ENCODE data around the gene CHST13. TPM values are rescaled to one million over a fixed set of nuclear protein-coding genes. Genes with fewer than 3 reads are reported as not detected.

CHST13 gene
- total and polyA plus RNA-seq, 5 experiments from 2014 or later: 0.14 TPM; not detected in 4

DNA sequence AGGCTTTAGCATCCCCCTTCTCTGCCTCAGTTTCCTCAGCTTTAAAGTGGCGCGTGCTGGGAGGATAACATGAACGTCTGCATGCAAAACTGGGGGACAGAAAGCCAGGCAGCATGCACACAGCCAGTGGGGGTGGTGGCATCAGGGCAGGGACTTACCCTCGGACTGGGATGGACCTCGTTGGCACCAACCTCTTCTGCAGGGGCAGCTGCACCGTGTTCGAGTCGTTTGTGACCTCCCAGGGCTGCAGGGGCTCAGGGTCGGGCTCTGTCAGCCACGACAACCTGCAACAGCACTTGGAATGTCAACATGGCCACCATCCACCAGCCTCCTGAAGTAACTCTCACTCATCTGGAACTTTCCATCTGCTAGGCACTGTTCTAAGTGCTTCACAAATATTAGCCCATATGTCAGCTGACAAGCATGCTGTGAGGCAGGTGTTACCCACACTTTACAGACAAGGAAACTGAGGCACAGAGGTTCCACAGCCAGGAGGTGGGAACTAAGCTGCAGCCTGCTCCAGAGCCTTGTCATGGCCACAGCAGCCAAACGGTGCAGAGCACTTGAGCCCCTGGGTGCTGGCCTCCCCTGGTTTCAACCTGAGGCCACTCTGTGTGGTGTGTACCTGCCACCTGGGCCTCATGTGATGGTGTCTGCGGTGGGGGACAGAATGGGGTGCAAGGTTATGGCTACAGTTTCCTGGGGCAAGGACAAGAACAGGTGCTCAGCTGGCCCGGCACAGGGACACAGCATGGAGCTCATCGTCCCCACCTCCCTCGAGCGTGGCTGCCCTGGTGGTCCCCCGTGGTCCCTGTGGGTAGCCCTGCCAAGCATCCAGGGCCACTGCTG is 28.1 kb downstream of the CHST13 start:
- Mint-ChIP-seq H3K27me3 (peaks cover 0 to 11% (median 7%) of the 10 kb centered on the region in 5 donors), H3K27ac (no peak overlapping the region), H3K4me3 (no peak overlapping the region), H3K36me3 (no peaks in the 10 kb centered on the region), H3K4me1 (peaks cover 0 to 1% (median 0%) of the 10 kb centered on the region in 4 donors), H3K9me3 (no peaks in the 10 kb centered on the region)
- peak in 1 of 10 donors; percentile 59 for DNase-seq
- POLR2A ChIA-PET: no interaction called here
- ATAC-seq: no peak

DNA sequence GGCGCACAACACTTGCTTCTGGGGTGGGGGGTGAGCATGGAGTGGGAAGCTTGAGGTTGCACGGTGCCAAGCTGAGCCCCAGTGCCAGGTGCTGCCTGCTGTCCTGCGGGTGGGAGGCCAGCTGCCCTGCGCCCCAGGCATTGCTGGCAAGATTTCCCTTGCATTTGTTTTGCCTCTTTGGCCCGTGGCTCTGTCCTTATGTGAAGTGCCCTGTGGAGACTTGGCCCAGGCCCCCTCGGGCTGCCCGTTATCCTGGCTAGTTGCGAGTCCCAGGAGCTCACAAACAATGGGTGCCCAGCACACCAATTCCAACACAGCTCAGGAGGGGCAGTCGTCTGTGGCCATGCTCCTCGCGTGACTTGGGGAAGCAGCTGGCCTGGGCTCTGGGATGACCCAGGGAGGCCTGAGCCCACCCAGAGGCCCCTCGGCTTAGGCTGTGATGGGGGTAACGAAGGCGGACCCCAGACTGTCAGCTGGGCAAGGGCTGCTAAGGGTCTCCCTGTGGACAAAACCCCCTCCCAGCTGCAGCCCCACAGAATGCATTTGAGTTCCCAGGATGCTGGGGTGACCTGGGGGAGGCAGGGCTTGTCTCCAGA is 28.8 kb downstream of the CHST13 start:
- ATAC-seq (no peak), DNase-seq (peak in 2 of 10 donors; percentile 13 to 50)
- POLR2A ChIA-PET: no interaction called here
- Mint-ChIP-seq H3K36me3 (no peaks in the 10 kb centered on the region), H3K9me3 (no peaks in the 10 kb centered on the region), H3K27ac (no peak overlapping the region), H3K27me3 (peaks cover 0 to 10% (median 7%) of the 10 kb centered on the region in 5 donors), H3K4me3 (no peak overlapping the region), H3K4me1 (no peaks in the 10 kb centered on the region)

DNA sequence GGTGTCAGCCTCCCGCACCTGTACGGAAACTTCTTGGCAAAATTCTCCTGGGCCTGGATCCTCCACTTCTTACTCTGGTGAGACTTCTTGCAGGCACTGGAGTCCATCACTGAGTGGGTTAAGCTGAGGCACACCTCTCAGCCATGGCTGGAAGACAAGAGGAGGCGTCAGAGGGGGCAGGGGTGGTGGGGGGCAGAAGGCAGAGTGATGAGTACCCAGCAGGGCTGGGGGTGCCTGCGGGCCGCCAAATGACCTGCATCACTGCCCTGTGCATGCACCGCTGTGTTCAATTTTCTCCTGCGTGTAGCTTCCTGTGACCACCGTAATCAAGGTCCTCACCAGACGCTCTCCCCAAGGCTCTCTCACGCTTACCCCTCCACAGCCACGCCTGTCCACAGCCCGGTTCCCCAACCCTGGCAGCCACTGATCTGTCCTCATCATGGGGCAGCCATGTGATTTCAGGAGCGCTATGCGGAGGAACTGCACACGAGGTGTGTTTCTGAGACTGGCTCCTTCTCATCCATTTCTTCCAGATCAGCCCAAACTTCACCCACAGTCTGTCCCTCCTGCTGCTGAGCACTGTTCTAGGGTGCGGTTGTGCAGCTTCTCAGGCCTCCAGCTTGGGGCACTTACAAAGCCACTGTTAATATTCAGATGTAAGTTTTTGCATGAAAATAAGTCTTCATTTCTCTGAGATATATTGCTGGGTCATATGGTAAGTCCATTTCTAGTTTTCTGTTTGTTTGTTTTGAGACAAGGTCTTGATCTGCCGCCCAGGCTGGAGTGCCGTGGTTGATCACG is 29.5 kb downstream of the CHST13 start:
- Mint-ChIP-seq H3K4me1 (no peaks in the 10 kb centered on the region), H3K36me3 (no peaks in the 10 kb centered on the region), H3K27ac (no peak overlapping the region), H3K9me3 (no peaks in the 10 kb centered on the region), H3K27me3 (peaks cover 0 to 10% (median 7%) of the 10 kb centered on the region in 5 donors), H3K4me3 (no peak overlapping the region)
- DNase-seq (peak in 2 of 10 donors; percentile 10 to 21), ATAC-seq (no peak)
- POLR2A ChIA-PET: no interaction called here

DNA sequence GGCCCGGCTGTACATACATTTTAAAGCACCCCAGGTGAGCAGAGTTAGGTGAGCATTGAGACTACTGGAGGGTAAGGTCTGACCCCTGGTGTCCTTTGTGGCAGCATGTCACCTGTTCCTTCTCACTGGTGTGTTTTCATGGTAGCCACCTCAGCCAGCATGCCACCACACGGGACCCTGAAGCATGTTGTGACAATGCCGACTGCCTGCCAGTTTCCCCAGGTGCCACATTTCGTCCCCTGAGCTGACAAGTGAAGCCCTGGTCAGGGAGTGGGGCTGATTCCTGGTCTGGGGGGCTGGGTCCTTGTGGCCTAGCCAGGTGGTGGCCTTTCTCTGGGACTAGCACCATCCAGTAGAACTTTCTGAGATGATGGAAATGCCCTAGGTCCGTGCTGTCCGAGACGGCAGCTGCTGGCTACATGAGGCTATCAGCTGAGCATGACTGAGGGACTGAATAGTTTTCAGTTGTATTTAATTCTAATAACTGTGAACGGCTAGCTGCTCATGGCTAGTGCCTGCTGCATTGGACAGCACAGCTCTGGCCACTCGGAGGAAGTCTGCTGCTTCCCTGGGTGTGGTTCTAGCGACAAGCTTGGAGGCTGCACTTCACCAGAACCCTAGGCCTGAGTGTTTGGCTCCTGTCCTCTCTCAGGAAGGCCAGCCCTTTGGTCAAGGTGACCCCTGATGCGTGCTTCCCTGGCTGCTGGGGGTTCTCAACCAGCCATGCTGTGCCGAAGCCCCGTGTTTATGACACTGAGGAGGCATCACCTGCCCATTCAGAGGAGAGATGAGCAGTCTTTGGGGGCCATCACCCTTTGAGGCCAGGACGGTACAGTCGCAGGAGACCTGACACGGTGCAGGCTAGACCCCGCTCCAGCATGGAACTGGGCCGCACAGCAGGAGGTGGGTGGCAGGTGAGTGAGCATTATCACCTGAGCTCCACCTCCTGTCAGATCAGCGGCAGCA is 30.9 kb downstream of the CHST13 start:
- DNase-seq (peak in 2 of 10 donors; percentile 12 to 42), ATAC-seq (no peak)
- Mint-ChIP-seq H3K4me3 (no peak overlapping the region), H3K9me3 (no peaks in the 10 kb centered on the region), H3K4me1 (no peaks in the 10 kb centered on the region), H3K27ac (no peak overlapping the region), H3K27me3 (peaks cover 0 to 10% (median 7%) of the 10 kb centered on the region in 5 donors), H3K36me3 (no peaks in the 10 kb centered on the region)
- POLR2A ChIA-PET: no interaction called here

DNA sequence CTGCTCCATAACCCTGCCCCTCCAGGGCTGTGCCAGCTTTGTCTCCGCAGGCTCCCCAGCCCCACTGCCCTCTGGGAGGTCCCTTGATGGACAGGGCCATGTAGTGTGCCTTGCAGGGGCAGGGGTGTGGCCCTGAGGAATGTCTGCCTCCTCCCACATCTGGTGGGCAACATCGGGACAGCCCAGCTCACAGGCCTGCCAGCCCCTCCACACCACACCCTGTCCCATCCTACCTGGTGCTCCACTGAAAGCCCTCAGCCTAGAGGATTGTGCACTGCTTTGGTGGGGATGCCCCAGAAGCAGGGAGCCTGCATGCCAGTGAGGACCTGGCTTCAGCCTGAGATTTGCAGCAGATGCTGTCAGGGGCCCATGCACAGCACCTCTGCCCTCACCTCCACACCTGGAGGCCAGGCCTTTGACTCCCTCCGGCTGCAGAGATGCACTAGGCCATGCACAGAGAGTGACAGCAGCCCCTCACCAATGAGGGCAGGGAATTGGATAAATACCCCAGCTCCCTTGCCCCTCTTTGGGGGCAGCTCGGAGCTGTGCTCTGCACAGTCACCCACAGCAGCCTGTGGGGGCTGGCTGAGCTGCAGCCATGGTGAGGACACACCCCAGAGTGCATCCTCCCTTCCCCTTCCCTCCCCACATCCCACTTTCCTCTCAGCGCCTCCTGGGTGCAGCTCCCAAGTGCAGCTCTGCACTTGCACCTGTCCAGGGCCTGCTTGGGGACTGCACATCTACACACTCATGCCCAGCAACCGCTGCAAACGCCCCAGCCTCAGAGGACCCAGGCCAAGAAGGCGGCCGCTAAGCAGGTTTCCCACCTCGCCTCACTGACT is 32.1 kb downstream of the CHST13 start:
- Mint-ChIP-seq H3K4me1 (no peaks in the 10 kb centered on the region), H3K36me3 (no peaks in the 10 kb centered on the region), H3K4me3 (no peak overlapping the region), H3K27ac (no peak overlapping the region), H3K9me3 (no peaks in the 10 kb centered on the region), H3K27me3 (peaks cover 0 to 6% (median 3%) of the 10 kb centered on the region in 5 donors)
- POLR2A ChIA-PET: no interaction called here
- DNase-seq (peak in 1 of 10 donors; percentile 61), ATAC-seq (no peak)

DNA sequence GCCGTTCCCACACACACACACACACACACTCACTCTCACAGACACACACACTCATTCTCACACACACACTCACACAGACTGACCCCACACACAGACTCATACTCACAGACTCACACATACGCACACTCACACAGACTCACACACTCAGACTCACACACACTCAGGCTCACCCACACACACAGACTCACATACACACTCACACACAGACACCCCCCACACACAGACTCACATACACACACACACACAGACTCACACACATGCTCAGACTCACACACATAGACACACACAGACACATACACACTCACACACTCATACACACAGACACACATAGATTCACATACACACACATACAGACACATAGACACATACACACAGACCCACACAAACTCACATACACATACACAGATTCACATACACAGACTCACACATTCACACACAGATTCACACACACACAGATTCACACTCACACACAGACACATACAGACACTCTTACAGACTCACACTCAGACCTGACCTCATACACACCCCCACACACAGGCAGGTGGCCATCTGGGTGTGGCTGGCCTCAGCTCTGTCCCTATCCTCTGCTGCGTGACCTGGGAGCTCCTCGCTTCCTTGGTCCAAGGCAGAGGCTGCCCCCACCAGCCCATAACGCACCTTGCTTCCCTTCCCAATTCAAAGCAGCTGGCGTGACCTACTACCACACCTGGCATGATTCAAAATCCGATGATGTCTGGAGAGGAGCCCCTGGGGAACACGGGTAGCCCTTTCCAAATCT is 32.9 kb downstream of the CHST13 start:
- POLR2A ChIA-PET: no interaction called here
- no peak overlapping the region for H3K4me3 Mint-ChIP-seq
- H3K27me3 Mint-ChIP-seq: peaks cover 0 to 8% (median 2%) of the 10 kb centered on the region in 5 donors
- H3K4me1 Mint-ChIP-seq: no peaks in the 10 kb centered on the region
- peak in 1 of 10 donors; percentile 7 for DNase-seq
- no peak overlapping the region for H3K27ac Mint-ChIP-seq
- H3K36me3 Mint-ChIP-seq: peaks cover 0 to 4% (median 0%) of the 10 kb centered on the region in 3 donors
- no peak for ATAC-seq
- H3K9me3 Mint-ChIP-seq: peaks cover 1 to 7% (median 4%) of the 10 kb centered on the region in 9 donors

DNA sequence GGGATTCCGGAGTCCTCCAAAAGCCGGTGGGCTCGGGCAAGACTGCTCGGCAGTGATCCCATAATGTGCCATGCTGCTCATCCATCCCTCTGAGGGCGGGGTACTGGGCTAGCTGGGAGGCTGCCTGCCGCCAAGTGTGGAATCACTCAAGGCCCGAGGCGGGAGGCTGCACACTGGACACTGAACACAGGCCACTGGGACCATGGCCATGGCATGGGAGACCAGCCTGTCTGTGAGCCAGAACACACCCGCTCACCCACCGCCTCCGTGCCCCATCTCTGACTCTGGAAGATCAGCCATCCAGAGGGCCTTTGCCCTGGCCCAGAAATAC is 33.4 kb downstream of the CHST13 start:
- POLR2A ChIA-PET: no interaction called here
- Mint-ChIP-seq H3K27ac (no peak overlapping the region), H3K9me3 (peaks cover 3 to 13% (median 7%) of the 10 kb centered on the region in 9 donors), H3K36me3 (peaks cover 0 to 10% (median 0%) of the 10 kb centered on the region in 3 donors), H3K27me3 (peaks cover 0 to 12% (median 2%) of the 10 kb centered on the region in 5 donors), H3K4me3 (no peak overlapping the region), H3K4me1 (no peaks in the 10 kb centered on the region)
- DNase-seq: peak in 1 of 10 donors; percentile 28
- ATAC-seq: no peak

DNA sequence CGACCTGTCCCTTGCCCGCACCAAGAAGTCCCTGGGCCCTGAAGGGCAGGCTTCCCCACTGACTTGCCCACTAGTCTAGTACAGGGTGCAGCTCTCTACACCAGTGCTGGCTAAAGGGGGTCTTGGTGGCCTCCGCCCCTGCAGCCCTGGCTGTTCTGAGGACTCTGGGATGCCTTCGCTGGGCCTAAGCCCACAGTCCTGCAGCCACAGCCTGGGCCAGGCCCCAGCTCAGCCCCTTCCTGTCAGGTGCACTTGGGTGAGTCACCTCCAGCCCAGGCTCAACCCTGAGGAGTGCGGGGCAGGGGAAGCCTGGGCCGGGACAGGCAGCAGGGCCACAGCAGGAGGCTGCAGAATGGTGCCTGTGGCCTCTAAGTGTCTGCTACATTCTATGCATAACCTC is 33.8 kb downstream of the CHST13 start:
- no peak overlapping the region for H3K4me3 Mint-ChIP-seq
- POLR2A ChIA-PET: no interaction called here
- no peaks in the 10 kb centered on the region for H3K4me1 Mint-ChIP-seq
- H3K27ac Mint-ChIP-seq: no peak overlapping the region
- peaks cover 0 to 10% (median 0%) of the 10 kb centered on the region in 3 donors for H3K36me3 Mint-ChIP-seq
- ATAC-seq (no peak), DNase-seq (peak in 1 of 10 donors; percentile 18)
- peaks cover 0 to 12% (median 2%) of the 10 kb centered on the region in 5 donors for H3K27me3 Mint-ChIP-seq
- H3K9me3 Mint-ChIP-seq: peaks cover 3 to 16% (median 7%) of the 10 kb centered on the region in 9 donors

DNA sequence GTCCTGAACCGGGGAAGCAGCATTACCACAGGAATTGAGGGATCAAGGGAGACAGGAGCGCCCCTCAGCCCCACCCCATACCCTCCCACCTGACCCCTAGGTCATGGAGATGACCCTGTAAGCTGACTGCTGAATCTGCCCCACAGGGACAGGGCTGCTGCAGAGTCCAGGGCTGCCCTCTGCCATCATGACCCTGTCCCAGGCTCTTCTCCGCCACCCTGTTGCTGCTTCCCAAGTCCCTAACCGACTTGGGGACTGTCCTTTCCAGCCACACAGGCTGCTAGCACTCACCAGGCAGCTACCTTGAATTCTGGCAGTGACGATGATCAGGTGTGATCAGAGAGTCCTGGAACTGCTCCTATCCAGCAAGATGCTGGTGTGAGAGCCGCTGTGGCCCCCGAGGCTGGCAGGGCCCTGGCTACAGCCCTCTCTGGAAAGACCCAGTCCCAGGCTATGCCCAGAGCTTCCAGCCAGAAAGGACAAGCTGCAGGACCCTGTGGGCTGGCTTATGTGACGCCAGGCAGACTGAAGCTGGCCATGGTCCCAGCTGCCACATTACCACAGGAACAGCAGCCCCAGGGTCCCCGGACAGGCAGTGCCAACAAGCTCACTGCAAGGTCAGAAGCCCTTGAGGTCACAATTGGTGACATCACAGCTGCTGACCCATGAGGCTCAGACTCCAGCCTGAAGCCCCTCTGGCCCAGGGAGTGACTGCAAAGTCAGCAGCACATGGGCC is 34.5 kb downstream of the CHST13 start, which contains the start of gene C3orf22:
C3orf22 (minus strand) TSS at position 597 of the 736 bp plus-strand sequence. CDS start 5,542 bp downstream, outside the sequence.
- ATAC-seq (no peak), DNase-seq (peak in 1 of 10 donors; percentile 56)
- Mint-ChIP-seq H3K9me3 (peaks cover 5 to 23% (median 14%) of the 10 kb centered on the region in 9 donors), H3K27me3 (peaks cover 0 to 11% (median 1%) of the 10 kb centered on the region in 5 donors), H3K4me1 (no peaks in the 10 kb centered on the region), H3K4me3 (no peak within 1 kb of the TSS), H3K27ac (no peak within 1 kb of the TSS), H3K36me3 (peaks cover 0 to 10% (median 0%) of the 10 kb centered on the region in 3 donors)
- POLR2A ChIA-PET: interaction anchor here (0.7 kb wide), 1 partner anchor 35 kb away, joined by 3 read pairs; no protein-coding TSS in a partner anchor

DNA sequence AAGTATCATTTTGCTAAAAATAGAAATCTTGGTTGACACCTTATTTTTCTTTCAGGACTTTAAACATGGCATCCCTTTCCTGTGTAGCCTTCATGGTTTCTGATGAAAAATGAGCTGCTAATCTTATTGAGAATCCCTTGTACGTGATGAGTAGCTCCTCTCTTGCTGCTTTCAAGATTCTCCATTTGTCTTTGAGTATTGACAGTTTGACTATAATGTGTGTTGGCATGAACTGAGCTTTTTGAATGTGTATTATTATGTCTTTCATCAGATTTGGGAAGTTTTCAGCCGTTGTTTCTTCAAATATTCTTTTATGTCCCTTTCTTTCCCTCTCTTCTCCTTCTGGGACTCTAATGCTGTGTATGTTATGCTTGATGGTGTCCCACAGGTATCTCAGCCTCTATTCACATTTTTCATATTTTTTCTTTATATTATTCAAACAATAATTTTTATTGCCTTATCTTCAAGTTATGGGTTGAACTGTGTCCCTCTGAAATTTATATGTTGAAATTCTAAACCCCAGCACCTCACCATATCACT is 38.9 kb downstream of the CHST13 start:
- Mint-ChIP-seq H3K4me1 (no peaks in the 10 kb centered on the region), H3K27ac (no peak overlapping the region), H3K27me3 (peaks cover 3 to 13% (median 7%) of the 10 kb centered on the region in 5 donors), H3K36me3 (peaks cover 0 to 10% (median 0%) of the 10 kb centered on the region in 3 donors), H3K9me3 (peaks cover 5 to 23% (median 14%) of the 10 kb centered on the region in 9 donors), H3K4me3 (no peak overlapping the region)
- ATAC-seq (no peak), DNase-seq (no peak)
- POLR2A ChIA-PET: no interaction called here

Measured in naive thymus-derived CD8-positive, alpha-beta T cell (primary cell).